Measurements from ENCODE around the gene PURA. TPM values are rescaled to one million over a fixed set of nuclear protein-coding genes. Genes with fewer than 3 reads are reported as not detected.

Gene PURA
- polyA plus RNA-seq, 2 of the 4 experiments (the other 2 are of a cell fraction): 4.5 to 12.7 TPM

Other genes with a start within 250 kb of the PURA start
- gene NRG2, start 70.8 kb upstream of the PURA start, polyA plus RNA-seq (2011; rRNA removed): 0.65 and 1.1 TPM in 2 replicates
- 0.74 to 1.0 TPM (median 1.00 TPM) in 3 replicates for gene NRG2, start 70.8 kb upstream of the PURA start, polyA plus RNA-seq (2017; fragmentation: RNase III; extraction: RNeasy Plus Mini Kit Qiagen cat#74134 plus additional on column Dnase treatment)
- gene IGIP, start 11.8 kb downstream of the PURA start, polyA plus RNA-seq (2011; rRNA removed): 1.6 and 1.9 TPM in 2 replicates
- 0.81 to 0.90 TPM (median 0.84 TPM) in 3 replicates for gene IGIP, start 11.8 kb downstream of the PURA start, polyA plus RNA-seq (2017; fragmentation: RNase III; extraction: RNeasy Plus Mini Kit Qiagen cat#74134 plus additional on column Dnase treatment)
- gene CYSTM1, start 61.1 kb downstream of the PURA start, polyA plus RNA-seq (2011; rRNA removed): 76.8 and 82.8 TPM in 2 replicates
- gene CYSTM1, start 61.1 kb downstream of the PURA start, polyA plus RNA-seq (2017; fragmentation: RNase III; extraction: RNeasy Plus Mini Kit Qiagen cat#74134 plus additional on column Dnase treatment): 83.6 to 103 TPM (median 89.9 TPM) in 3 replicates
- gene PFDN1, start 189.0 kb downstream of the PURA start, polyA plus RNA-seq (2011; rRNA removed): 90.4 and 97.0 TPM in 2 replicates
- gene PFDN1, start 189.0 kb downstream of the PURA start, polyA plus RNA-seq (2017; fragmentation: RNase III; extraction: RNeasy Plus Mini Kit Qiagen cat#74134 plus additional on column Dnase treatment): 201 to 239 TPM (median 226 TPM) in 3 replicates
- gene HBEGF, start 232.5 kb downstream of the PURA start, polyA plus RNA-seq (2011; rRNA removed): 4.2 and 5.0 TPM in 2 replicates
- gene HBEGF, start 232.5 kb downstream of the PURA start, polyA plus RNA-seq (2017; fragmentation: RNase III; extraction: RNeasy Plus Mini Kit Qiagen cat#74134 plus additional on column Dnase treatment): 3.4 to 5.1 TPM (median 3.5 TPM) in 3 replicates
- gene SLC4A9, start 246.1 kb downstream of the PURA start, polyA plus RNA-seq (2011; rRNA removed): not detected in 2 replicates
- gene SLC4A9, start 246.1 kb downstream of the PURA start, polyA plus RNA-seq (2017; fragmentation: RNase III; extraction: RNeasy Plus Mini Kit Qiagen cat#74134 plus additional on column Dnase treatment): not detected in 3 replicates